AG04450 (cell line): ENCODE data around the gene FKBP1B. TPM values are rescaled to one million over a fixed set of nuclear protein-coding genes. Genes with fewer than 3 reads are reported as not detected.
A peak's percentile ranks its signal among the peaks of the same experiment; 100 is the strongest.

ENCODE experiments used
- CTCF ChIA-PET: fragments of 300-600, 350-600 bp; formaldehyde crosslinking; extraction: SDS; loops from one replicate; lab custom pipeline; 2022; ENCODE audit warnings: antibody characterized with exemption, inconsistent platforms; lab: Charles Lee
- POLR2A ChIA-PET: fragments of 350-600 bp; formaldehyde crosslinking; extraction: SDS; loops from one replicate; lab custom pipeline; 2021; ENCODE audit warnings: antibody characterized with exemption, inconsistent platforms; lab: Yijun Ruan, JAX
- DNase-seq: peaks from one replicate; pipeline ENCODE4 v3.0.0-alpha.2; 2011; ENCODE audit warnings: low read depth, low spot score
- H3K27ac ChIP-seq: one replicate; pipeline ENCODE4 v1.5.1; 2012; ENCODE audit warnings: low read depth, low read length, control low read depth
- H3K27me3 ChIP-seq: one replicate; pipeline ENCODE4 v1.6.0; 2012; ENCODE audit warnings: low read length; ENCODE audit not compliant: control insufficient read depth, insufficient read depth
- H3K4me3 ChIP-seq: 2 replicates; pipeline ENCODE4 v1.5.1; 2011; ENCODE audit warnings: mild to moderate bottlenecking, low read depth, low read length, control low read depth
- H3K9me3 ChIP-seq: 2 replicates; pipeline ENCODE4 v1.5.1; 2012; ENCODE audit warnings: low read length; ENCODE audit not compliant: control insufficient read depth, insufficient read depth
- CTCF ChIP-seq: IDR thresholded peaks from 2 replicates; pipeline ENCODE4 v1.5.1; 2011; ENCODE audit warnings: low read depth, low read length, control low read depth, inconsistent platforms
- polyA minus RNA-seq: library from RNA; depleted of rRNA, polyadenylated mRNA; stranded (reverse); fragments of >200 nt; gene quantifications from 2 replicates; pipeline ENCODE4 v1.2.3, GENCODE V29; 2011; rRNA and poly(A)+ RNA removed
- polyA plus RNA-seq: library from polyadenylated mRNA; depleted of rRNA; stranded (reverse); fragments of >200 nt; gene quantifications from 2 replicates; pipeline ENCODE4 v1.2.3, GENCODE V29; 2011; rRNA removed

FKBP1B gene
- polyA plus RNA-seq (19.4 and 19.7 TPM in 2 replicates), polyA minus RNA-seq (5.8 and 9.2 TPM in 2 replicates)

GRCh38 chr2:24049485-24050021, at the start of gene FKBP1B:
FKBP1B (plus strand) TSS chr2:24049741; CDS start chr2:24049850, 109 bp downstream.
- peak within 1 kb of the TSS; percentile 68 for H3K4me3 ChIP-seq
- no peak for DNase-seq
- no peaks in the 10 kb centered on the region for H3K27me3 ChIP-seq
- H3K27ac ChIP-seq = no peak within 1 kb of the TSS
- H3K9me3 ChIP-seq = no peaks in the 10 kb centered on the region; the same call in 1 of the 2 replicates
- POLR2A ChIA-PET = interaction anchor here (0.6 to 2.2 kb wide), 4 partner anchors 27 to 122 kb away, joined by 3 to 9 read pairs (median 6); partner anchors contain the start of genes ATAD2B and SF3B6
- no peak for TF ChIP-seq CTCF
- CTCF ChIA-PET = interaction anchor here (1.9 kb wide), 1 partner anchor 123 kb away, joined by 7 read pairs; the partner anchor contains the start of gene ATAD2B

DNA sequence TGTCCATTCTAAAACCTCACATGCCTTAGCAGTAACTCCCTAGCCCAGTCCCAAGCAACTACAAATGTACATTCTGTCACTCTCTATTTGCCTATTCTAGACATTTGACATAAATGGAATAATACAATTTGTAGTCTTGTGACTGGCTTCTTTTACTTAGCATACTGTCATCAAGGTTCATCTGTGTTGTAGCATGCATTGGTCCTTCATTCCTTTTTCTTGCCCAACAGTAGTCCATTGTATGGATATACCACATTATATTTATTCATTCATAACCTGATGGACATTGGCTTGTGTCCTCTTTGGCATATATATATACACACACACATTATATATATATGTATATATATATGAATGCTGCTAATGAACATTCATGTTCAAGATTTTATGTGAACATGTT, 41.8 kb upstream of the FKBP1B start:
- ChIA-PET POLR2A (no interaction called here), CTCF (interaction anchor here (0.8 kb wide), 1 partner anchor 183 kb away, joined by 3 read pairs; no protein-coding TSS in a partner anchor)
- no peak for TF ChIP-seq CTCF
- H3K27me3 ChIP-seq = no peaks in the 10 kb centered on the region
- no peak overlapping the region for H3K4me3 ChIP-seq
- H3K27ac ChIP-seq = no peak overlapping the region
- H3K9me3 ChIP-seq = no peaks in the 10 kb centered on the region; the same call in 1 of the 2 replicates
- DNase-seq = no peak

GRCh38 chr2:24008672-24009366, 40.7 kb upstream of the FKBP1B start:
- no peak for DNase-seq
- CTCF ChIA-PET = interaction anchor here (0.6 kb wide), 1 partner anchor 401 kb away, joined by 3 read pairs; no protein-coding TSS in a partner anchor
- H3K27ac ChIP-seq = no peak overlapping the region
- H3K4me3 ChIP-seq = no peak overlapping the region
- H3K9me3 ChIP-seq = no peaks in the 10 kb centered on the region; the same call in 1 of the 2 replicates
- POLR2A ChIA-PET = no interaction called here
- no peak for TF ChIP-seq CTCF
- H3K27me3 ChIP-seq = no peaks in the 10 kb centered on the region

GRCh38 chr2:24009367-24009679, 40.2 kb upstream of the FKBP1B start:
- Histone ChIP-seq H3K4me3 (no peak overlapping the region), H3K27me3 (no peaks in the 10 kb centered on the region), H3K9me3 (no peaks in the 10 kb centered on the region; the same call in 1 of the 2 replicates), H3K27ac (no peak overlapping the region)
- no peak for TF ChIP-seq CTCF
- CTCF ChIA-PET = interaction anchor here (0.6 kb wide), 1 partner anchor 401 kb away, joined by 3 read pairs; no protein-coding TSS in a partner anchor
- DNase-seq = no peak
- POLR2A ChIA-PET = no interaction called here
